HepG2 (cell line): ENCODE measurements around the gene C1QC. TPM values are rescaled to one million over a fixed set of nuclear protein-coding genes. Genes with fewer than 3 reads are reported as not detected.
A peak's percentile ranks its signal among the peaks of the same experiment; 100 is the strongest.
"Not testable (repeated sequence)": the region's sequence is repeated elsewhere in the genome, so short reads cannot be mapped to it uniquely, and the experiment has no call there.

Experiments
- ATAC-seq: fragments of 200-7000 bp; cut with Tn5 transposase; 3 replicates; pipeline ENCODE4 v1.9.1; 2020; ENCODE audit warnings: mild to moderate bottlenecking, moderate library complexity
- BruUV-seq: library from RNA; stranded (reverse); fragments of 400-500 nt; replicated peaks from 2 replicates; lab custom pipeline; 2021; lab: Mats Ljungman, UMichigan
- CTCF ChIA-PET: fragments of 300-600 bp; formaldehyde crosslinking; extraction: SDS; loops from one replicate; lab custom pipeline; 2021; ENCODE audit warnings: low total read pairs, inconsistent platforms, low intra/inter-chr PET ratio; lab: Yijun Ruan, JAX
- POLR2A ChIA-PET: fragments of 350-600 bp; sonication (Branson Sonifier 250); formaldehyde crosslinking; loops from one replicate; lab custom pipeline; 2020; ENCODE audit warnings: antibody characterized with exemption, inconsistent platforms; lab: Yijun Ruan, JAX
- DNase-seq: peaks from one replicate; pipeline ENCODE4 v3.0.0-alpha.2; 2015; ENCODE audit warnings: low spot score
- FAIRE-seq: peaks from 3 replicates; lab custom pipeline; 2011; peaks lifted over from hg19 to GRCh38; lab: Jason Lieb, UNC
- H2AFZ ChIP-seq: one replicate; pipeline ENCODE4 v1.6.1; 2011; ENCODE audit warnings: low read length, inconsistent platforms
- H3K27ac ChIP-seq: fragments of 300-600 bp; 3 replicates; pipeline ENCODE4 v1.8.0; 2011; ENCODE audit warnings: mixed run types, mild to moderate bottlenecking, mixed read lengths, low read length, inconsistent platforms; ENCODE audit not compliant: insufficient read depth; ENCODE audit errors: extremely low read length
- H3K27me3 ChIP-seq, 2 experiments: fragments of 200-600 bp in 1 of 2; 2 replicates in 1 of 2; 3 replicates in 1 of 2; pipeline versions ENCODE4 v1.6.0 to v1.8.0; 2011; ENCODE audit warnings: low read length in 2 of 2, mild to moderate bottlenecking in 2 of 2, moderate library complexity in 2 of 2, inconsistent platforms in 1 of 2; ENCODE audit not compliant: insufficient read depth in 2 of 2, control insufficient read depth in 1 of 2
- H3K36me3 ChIP-seq, 2 experiments: fragments of 200-600 bp in 1 of 2; replicated peaks in 1 of 2; 2 replicates in 1 of 2; 3 replicates in 1 of 2; pipeline versions ENCODE4 v1.5.1 to v1.8.0; 2011; ENCODE audit warnings: low read length in 2 of 2, inconsistent platforms in 1 of 2; ENCODE audit not compliant: insufficient read depth in 2 of 2, control insufficient read depth in 1 of 2
- H3K4me1 ChIP-seq: 2 replicates; pipeline ENCODE4 v1.5.1; 2012; ENCODE audit warnings: low read length, inconsistent platforms; ENCODE audit not compliant: insufficient read depth
- H3K4me2 ChIP-seq: 2 replicates; pipeline ENCODE4 v1.6.0; 2011; ENCODE audit warnings: low read depth, low read length, inconsistent platforms
- H3K4me3 ChIP-seq, 3 experiments: fragments of 200-600 bp in 1 of 3; sonication (generic), shearing (Covaris generic) in 1 of 3; replicated peaks in 1 of 3; 2 replicates each; pipeline ENCODE4 v1.5.1; 2011 to 2016; ENCODE audit warnings: low read length in 3 of 3, inconsistent platforms in 2 of 3, low read depth in 2 of 3, mild to moderate bottlenecking in 2 of 3, control low read depth in 1 of 3, mixed read lengths in 1 of 3; ENCODE audit not compliant: insufficient read depth in 1 of 3
- H3K79me2 ChIP-seq: one replicate; pipeline ENCODE4 v1.6.1; 2011; ENCODE audit warnings: low read length, inconsistent platforms; ENCODE audit not compliant: insufficient read depth
- H3K9ac ChIP-seq: 2 replicates; pipeline ENCODE4 v1.6.0; 2011; ENCODE audit warnings: mild to moderate bottlenecking, low read depth, low read length, inconsistent platforms; ENCODE audit not compliant: insufficient read depth
- H3K9me3 ChIP-seq: 2 replicates; pipeline ENCODE4 v1.5.1; 2012; ENCODE audit warnings: mild to moderate bottlenecking, low read length
- H4K20me1 ChIP-seq: 2 replicates; pipeline ENCODE4 v1.6.0; 2011; ENCODE audit warnings: inconsistent platforms, mild to moderate bottlenecking, low read length, moderate library complexity; ENCODE audit not compliant: insufficient read depth
- DNMT3B ChIP-seq: conservative IDR thresholded peaks from 2 replicates; pipeline ENCODE4 v1.6.1; 2016; ENCODE audit warnings: missing biosample characterization, control low read depth
- HDAC1 ChIP-seq: sonication (generic); formaldehyde crosslinking; IDR thresholded peaks from 2 replicates; pipeline ENCODE4 v1.5.1; 2020; ENCODE audit warnings: mild to moderate bottlenecking, missing genetic modification reagents
- SOX5 ChIP-seq: IDR thresholded peaks from 2 replicates; pipeline ENCODE4 v1.6.1; 2016; ENCODE audit warnings: borderline replicate concordance
- ZKSCAN1 ChIP-seq: fragments of 150-350 bp; IDR thresholded peaks from 2 replicates; pipeline ENCODE4 v1.6.1; 2014; ENCODE audit warnings: low read length
- ZNF225 ChIP-seq: sonication (generic); formaldehyde crosslinking; IDR thresholded peaks from 2 replicates; pipeline ENCODE4 v1.4.0; 2020; ENCODE audit warnings: mild to moderate bottlenecking, missing genetic modification reagents
- WGBS: methylation state at CpG from one replicate; pipeline ENCODE4 v1.1.6; 2017; ENCODE audit warnings: low lambda C conversion rate; 5-methylcytosine and 5-hydroxymethylcytosine counted together
- in situ Hi-C: cut with HindIII; loops from 2 replicates; pipeline ENCODE4 v1.10.0; 2017; ENCODE audit warnings: low pct_unique_long_range_greater_than_20kb; ENCODE audit not compliant: extremely low pct_ligation_motif_present
- intact Hi-C: fragments of 100-400 bp; cut with micrococcal nuclease; formaldehyde crosslinking; loops from one replicate; pipeline ENCODE4 v1.10.0; 2022; ENCODE audit not compliant: unreplicated experiment
- polyA plus RNA-seq, 8 experiments: library from polyadenylated mRNA; depleted of rRNA in 3 of 8; stranded (reverse) in 7 of 8; unstranded in 1 of 8; fragments of >200 nt; fragmentation: Illumina TruSeq in 4 of 8; extraction: Trizol in 4 of 8; gene quantifications; 2 replicates each; pipeline versions ENCODE4 v1.2.1 to v1.2.3, GENCODE V29; 2011 to 2016; ENCODE audit warnings: low read depth in 4 of 8, missing spikeins in 1 of 8, mixed read lengths in 1 of 8; ENCODE audit not compliant: insufficient read depth in 1 of 8
- total RNA-seq, 5 experiments: library from RNA; depleted of rRNA; stranded (reverse); fragments of >200 nt; fragmentation: Illumina TruSeq; extraction: Trizol; gene quantifications; 2 replicates each; pipeline ENCODE4 v1.2.3, GENCODE V29; 2016; ENCODE audit warnings: low read depth in 1 of 5
- TF ChIP-seq, protein P1 (sequence below): sonication (generic); formaldehyde crosslinking; conservative IDR thresholded peaks from 2 replicates; pipeline ENCODE4 v1.8.0; 2022; ENCODE audit warnings: low read depth, missing genetic modification reagents

C1QC gene
- total and polyA plus RNA-seq, 2 of the 13 experiments (the other 11 are each of a cell fraction or from before 2014, with no cell fraction given): not detected

- H3K9me3 ChIP-seq, H3K4me1 ChIP-seq, H2AFZ ChIP-seq, H3K27ac ChIP-seq, H3K79me2 ChIP-seq, H4K20me1 ChIP-seq, intact Hi-C loops, POLR2A ChIA-PET, H3K4me2 ChIP-seq, DNase-seq, FAIRE-seq, BruUV-seq, H3K4me3 ChIP-seq, in situ Hi-C loops, H3K27me3 ChIP-seq, CTCF ChIA-PET, H3K36me3 ChIP-seq, H3K9ac ChIP-seq, ATAC-seq: not testable (repeated sequence)
- WGBS: 14% methylated on average over 2 of the region's 2 CpGs
These were observed 25.4 kb downstream of the C1QC start for GRCh38 chr1:22668840-22669239.

DNA sequence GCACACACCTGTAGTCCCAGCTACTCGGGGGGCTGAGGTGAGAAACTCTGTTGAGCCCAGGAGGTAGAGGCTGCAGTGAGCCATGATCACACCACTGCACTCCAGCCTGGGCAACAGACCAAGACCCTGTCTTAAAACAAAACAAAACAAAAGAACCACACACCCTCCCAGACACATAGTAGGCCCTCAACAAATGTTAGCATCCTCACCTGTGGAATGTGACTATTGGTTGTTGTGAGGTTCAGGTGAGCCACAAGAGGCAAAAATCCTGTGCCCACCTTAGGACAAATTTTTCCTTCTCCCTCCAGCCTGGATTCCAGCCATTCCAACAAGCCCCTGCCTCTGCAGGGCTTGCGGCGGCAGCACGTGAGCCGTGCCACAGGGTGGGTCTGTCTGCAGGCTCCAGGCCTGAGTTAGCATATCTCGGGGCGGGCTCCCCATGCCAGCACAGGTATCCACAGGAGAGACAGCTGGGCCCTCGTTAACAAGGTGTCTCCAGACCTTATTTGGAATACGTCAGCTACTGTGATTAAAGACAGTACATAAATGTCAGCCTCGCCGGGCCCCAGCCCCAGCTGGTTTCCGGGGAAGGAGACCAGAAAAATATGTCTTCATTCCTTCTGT, 27.0 kb downstream of the C1QC start:
- Histone ChIP-seq H3K9me3 (no peaks in the 10 kb centered on the region), H3K4me3 (no peak overlapping the region), H3K27me3 (peaks cover 3 to 4% of the 10 kb centered on the region in 2 experiments; a peak in 4 of 5 replicates), H3K36me3 (no peaks in the 10 kb centered on the region), H2AFZ (no peak overlapping the region), H3K9ac (no peak overlapping the region), H3K79me2 (no peaks in the 10 kb centered on the region), H3K27ac (no peak overlapping the region), H4K20me1 (no peaks in the 10 kb centered on the region), H3K4me1 (no peaks in the 10 kb centered on the region), H3K4me2 (no peak overlapping the region)
- intact Hi-C loops (no loop called here), in situ Hi-C loops (no loop called here)
- ATAC-seq (no peak), DNase-seq (no peak), FAIRE-seq (no peak)
- WGBS: 25% methylated on average over 11 of the region's 12 CpGs
- CTCF ChIA-PET: no interaction called here
- POLR2A ChIA-PET: no interaction called here
- no TSS peak for BruUV-seq
- no peak for TF ChIP-seq HDAC1 (CRISPR knock-in tag)
- peak; percentile 57; the same call in 1 of the 2 replicates for TF ChIP-seq ZKSCAN1
- no peak for TF ChIP-seq ZNF225
- no peak for TF ChIP-seq SOX5
- no peak for TF ChIP-seq DNMT3B
- TF ChIP-seq, protein P1, sequence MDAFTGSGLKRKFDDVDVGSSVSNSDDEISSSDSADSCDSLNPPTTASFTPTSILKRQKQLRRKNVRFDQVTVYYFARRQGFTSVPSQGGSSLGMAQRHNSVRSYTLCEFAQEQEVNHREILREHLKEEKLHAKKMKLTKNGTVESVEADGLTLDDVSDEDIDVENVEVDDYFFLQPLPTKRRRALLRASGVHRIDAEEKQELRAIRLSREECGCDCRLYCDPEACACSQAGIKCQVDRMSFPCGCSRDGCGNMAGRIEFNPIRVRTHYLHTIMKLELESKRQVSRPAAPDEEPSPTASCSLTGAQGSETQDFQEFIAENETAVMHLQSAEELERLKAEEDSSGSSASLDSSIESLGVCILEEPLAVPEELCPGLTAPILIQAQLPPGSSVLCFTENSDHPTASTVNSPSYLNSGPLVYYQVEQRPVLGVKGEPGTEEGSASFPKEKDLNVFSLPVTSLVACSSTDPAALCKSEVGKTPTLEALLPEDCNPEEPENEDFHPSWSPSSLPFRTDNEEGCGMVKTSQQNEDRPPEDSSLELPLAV (CRISPR knock-in tag): no peak
